Loucy (cell line): ENCODE data around the gene CTSH.

Experiments
- EZH2phosphoT487 ChIP-seq: fragments of 200-600 bp; IDR thresholded peaks from 2 replicates; pipeline ENCODE4 v1.6.1; 2018; ENCODE audit warnings: antibody characterized with exemption, mild to moderate bottlenecking, moderate library complexity, borderline replicate concordance
- TF ChIP-seq, protein P1 (sequence below): fragments of 200-600 bp; sonication (generic); conservative IDR thresholded peaks from 2 replicates; pipeline ENCODE4 v1.5.1; 2014; ENCODE audit warnings: mild to moderate bottlenecking, antibody characterized with exemption, low read length

DNA sequence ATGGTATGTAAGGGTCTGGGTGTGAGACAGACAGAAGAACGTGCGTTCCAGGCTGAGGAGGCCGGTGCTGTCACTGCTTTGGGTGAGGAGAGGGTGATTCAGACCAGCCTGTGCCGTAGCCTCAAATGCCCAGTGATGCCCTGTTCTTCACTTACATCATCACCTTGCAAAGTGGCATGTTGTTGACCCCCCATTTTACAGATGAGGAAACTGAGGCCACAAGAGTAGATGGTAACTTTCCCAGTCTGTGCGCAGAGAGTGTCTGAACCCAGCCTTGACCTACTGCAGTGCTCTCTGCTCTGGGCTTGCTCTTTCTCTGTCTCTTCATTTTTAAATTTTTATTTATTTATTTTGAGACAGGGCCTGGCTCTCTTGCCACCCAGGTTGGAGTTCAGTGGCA lies 1.6 kb upstream of the CTSH start:
- TF ChIP-seq, protein P1, sequence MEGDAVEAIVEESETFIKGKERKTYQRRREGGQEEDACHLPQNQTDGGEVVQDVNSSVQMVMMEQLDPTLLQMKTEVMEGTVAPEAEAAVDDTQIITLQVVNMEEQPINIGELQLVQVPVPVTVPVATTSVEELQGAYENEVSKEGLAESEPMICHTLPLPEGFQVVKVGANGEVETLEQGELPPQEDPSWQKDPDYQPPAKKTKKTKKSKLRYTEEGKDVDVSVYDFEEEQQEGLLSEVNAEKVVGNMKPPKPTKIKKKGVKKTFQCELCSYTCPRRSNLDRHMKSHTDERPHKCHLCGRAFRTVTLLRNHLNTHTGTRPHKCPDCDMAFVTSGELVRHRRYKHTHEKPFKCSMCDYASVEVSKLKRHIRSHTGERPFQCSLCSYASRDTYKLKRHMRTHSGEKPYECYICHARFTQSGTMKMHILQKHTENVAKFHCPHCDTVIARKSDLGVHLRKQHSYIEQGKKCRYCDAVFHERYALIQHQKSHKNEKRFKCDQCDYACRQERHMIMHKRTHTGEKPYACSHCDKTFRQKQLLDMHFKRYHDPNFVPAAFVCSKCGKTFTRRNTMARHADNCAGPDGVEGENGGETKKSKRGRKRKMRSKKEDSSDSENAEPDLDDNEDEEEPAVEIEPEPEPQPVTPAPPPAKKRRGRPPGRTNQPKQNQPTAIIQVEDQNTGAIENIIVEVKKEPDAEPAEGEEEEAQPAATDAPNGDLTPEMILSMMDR, result no peak
- no peak for TF ChIP-seq EZH2phosphoT487
